WERI-Rb-1 (cell line): ENCODE measurements around the gene SLC16A13.
"Not testable (repeated sequence)": the region's sequence is repeated elsewhere in the genome, so short reads cannot be mapped to it uniquely, and the experiment has no call there.

Experiments used
- DNase-seq: peaks from one replicate; pipeline ENCODE4 v3.0.0-alpha.2; 2020
- H3K27ac ChIP-seq: fragments of 250-450 bp; sonication (Bioruptor Pico); 2 replicates; pipeline ENCODE4 v1.5.1; 2020; ENCODE audit warnings: mild to moderate bottlenecking, moderate library complexity
- H3K27me3 ChIP-seq: fragments of 250-450 bp; sonication (Bioruptor Pico); 2 replicates; pipeline ENCODE4 v1.5.1; 2021; ENCODE audit warnings: mild to moderate bottlenecking, low read depth, moderate library complexity; ENCODE audit not compliant: insufficient read depth, severe bottlenecking
- H3K36me3 ChIP-seq: fragments of 250-450 bp; sonication (Bioruptor Pico); 2 replicates; pipeline ENCODE4 v1.5.1; 2020; ENCODE audit warnings: mild to moderate bottlenecking, moderate library complexity
- H3K4me3 ChIP-seq: 2 replicates; pipeline ENCODE4 v1.5.1; 2011; ENCODE audit warnings: low read depth, mild to moderate bottlenecking, control low read depth, low read length
- H3K9me3 ChIP-seq: fragments of 250-450 bp; sonication (Bioruptor Pico); 2 replicates; pipeline ENCODE4 v1.5.1; 2021; ENCODE audit warnings: mild to moderate bottlenecking, moderate library complexity; ENCODE audit not compliant: severe bottlenecking
- TF ChIP-seq, protein P1 (sequence below): IDR thresholded peaks from 2 replicates; pipeline ENCODE4 v1.5.1; 2011; ENCODE audit warnings: low read depth, mild to moderate bottlenecking, control low read depth, inconsistent platforms, low read length

Gene SLC16A13

GRCh38 chr17:7046127-7046724 lies 10.4 kb downstream of the SLC16A13 start:
- peak overlapping the region; percentile 44 for H3K27ac ChIP-seq
- H3K4me3 ChIP-seq, result peak overlapping the region; percentile 75
- no peaks in the 10 kb centered on the region for H3K27me3 ChIP-seq

GRCh38 chr17:7046725-7047397 lies 11.0 kb downstream of the SLC16A13 start:
- DNase-seq, result peak; percentile 78
- H3K27ac ChIP-seq, result peak overlapping the region; percentile 65
- H3K36me3 ChIP-seq, H3K9me3 ChIP-seq, H3K27me3 ChIP-seq: not testable (repeated sequence)
- H3K4me3 ChIP-seq, result peak overlapping the region; percentile 75

More at GRCh38 chr17:7046127-7046724, 10.4 kb downstream of the SLC16A13 start:
- peak; percentile 54 for DNase-seq
- Histone ChIP-seq H3K36me3 (no peaks in the 10 kb centered on the region), H3K9me3 (no peaks in the 10 kb centered on the region)
- TF ChIP-seq, protein P1, sequence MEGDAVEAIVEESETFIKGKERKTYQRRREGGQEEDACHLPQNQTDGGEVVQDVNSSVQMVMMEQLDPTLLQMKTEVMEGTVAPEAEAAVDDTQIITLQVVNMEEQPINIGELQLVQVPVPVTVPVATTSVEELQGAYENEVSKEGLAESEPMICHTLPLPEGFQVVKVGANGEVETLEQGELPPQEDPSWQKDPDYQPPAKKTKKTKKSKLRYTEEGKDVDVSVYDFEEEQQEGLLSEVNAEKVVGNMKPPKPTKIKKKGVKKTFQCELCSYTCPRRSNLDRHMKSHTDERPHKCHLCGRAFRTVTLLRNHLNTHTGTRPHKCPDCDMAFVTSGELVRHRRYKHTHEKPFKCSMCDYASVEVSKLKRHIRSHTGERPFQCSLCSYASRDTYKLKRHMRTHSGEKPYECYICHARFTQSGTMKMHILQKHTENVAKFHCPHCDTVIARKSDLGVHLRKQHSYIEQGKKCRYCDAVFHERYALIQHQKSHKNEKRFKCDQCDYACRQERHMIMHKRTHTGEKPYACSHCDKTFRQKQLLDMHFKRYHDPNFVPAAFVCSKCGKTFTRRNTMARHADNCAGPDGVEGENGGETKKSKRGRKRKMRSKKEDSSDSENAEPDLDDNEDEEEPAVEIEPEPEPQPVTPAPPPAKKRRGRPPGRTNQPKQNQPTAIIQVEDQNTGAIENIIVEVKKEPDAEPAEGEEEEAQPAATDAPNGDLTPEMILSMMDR, result no peak

DNA sequence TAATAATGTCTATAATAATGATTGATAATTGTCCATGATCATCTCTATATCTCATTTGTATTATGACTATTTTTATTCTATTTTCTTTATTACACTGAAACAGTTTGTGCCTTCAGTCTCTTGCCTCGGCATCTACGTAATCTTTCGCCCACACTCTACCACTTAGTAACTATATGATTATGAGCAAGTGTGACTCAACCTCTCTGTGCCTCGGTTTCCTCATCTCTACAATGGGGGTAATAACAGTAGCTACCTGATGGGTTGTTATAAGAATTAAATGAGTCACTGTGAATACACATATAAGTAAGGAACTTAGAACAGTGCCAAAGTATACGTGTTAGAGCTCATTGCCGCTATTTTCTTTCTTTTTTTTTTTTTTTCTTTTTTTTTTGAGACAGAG lies 11.8 kb downstream of the SLC16A13 start:
- H3K27me3 ChIP-seq, result no peaks in the 10 kb centered on the region

GRCh38 chr17:7048968-7049367 lies 13.2 kb downstream of the SLC16A13 start:
- TF ChIP-seq, protein P1, result no peak
- Histone ChIP-seq H3K4me3 (no peak overlapping the region), H3K36me3 (no peaks in the 10 kb centered on the region), H3K27me3 (no peaks in the 10 kb centered on the region), H3K27ac (no peak overlapping the region), H3K9me3 (no peaks in the 10 kb centered on the region)
- no peak for DNase-seq

More for the DNA sequence above, 11.8 kb downstream of the SLC16A13 start:
- no peak for DNase-seq
- no peak overlapping the region for H3K27ac ChIP-seq
- H3K36me3 ChIP-seq, result no peaks in the 10 kb centered on the region
- TF ChIP-seq, protein P1, result no peak
- H3K4me3 ChIP-seq, result peak overlapping the region; percentile 75; the same call in 1 of the 2 replicates
- no peaks in the 10 kb centered on the region for H3K9me3 ChIP-seq

DNA sequence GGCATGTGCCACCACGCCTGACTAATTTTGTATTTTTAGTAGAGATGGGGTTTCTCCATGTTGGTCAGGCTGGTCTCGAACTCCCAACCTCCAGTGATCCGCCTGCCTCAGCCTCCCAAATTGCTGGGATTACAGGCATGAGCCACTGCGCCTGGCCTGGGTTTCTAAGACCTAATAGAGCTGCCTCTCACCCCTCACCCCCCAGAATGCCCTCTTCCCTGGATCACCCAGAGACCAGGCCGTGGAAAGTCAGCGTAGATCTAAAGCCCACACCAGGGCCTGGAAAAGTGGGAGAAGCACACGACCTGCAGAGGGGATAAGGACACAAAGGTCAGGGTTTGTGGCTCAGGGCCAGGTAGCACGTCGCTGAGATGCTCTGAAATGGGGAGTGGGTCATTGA lies 14.8 kb downstream of the SLC16A13 start:
- not testable (repeated sequence) for H3K27me3 ChIP-seq, H3K36me3 ChIP-seq, H3K27ac ChIP-seq, DNase-seq, H3K9me3 ChIP-seq, H3K4me3 ChIP-seq

DNA sequence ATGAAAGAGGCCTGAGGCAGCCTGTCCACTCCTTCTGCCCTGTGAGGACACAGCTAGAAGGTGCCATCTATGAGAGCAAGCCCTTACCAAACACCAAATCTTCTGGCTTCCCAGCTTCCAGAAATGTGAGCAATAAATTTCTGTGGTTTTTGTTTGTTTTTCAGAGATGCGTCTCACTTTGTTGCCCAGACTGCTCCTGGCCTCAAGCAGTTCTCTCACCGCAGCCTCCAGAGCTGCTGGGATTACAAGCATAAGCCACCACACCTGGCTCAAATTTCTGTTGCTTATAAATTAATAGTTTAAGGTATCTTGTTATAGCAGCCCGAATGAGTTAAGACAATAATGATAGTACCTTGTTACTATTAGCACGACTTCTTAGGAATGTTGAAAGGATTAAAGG lies 20.6 kb downstream of the SLC16A13 start:
- H3K27ac ChIP-seq, result no peak overlapping the region
- DNase-seq, result no peak
- no peaks in the 10 kb centered on the region for H3K27me3 ChIP-seq
- peaks cover 2% of the 10 kb centered on the region for H3K9me3 ChIP-seq
- H3K36me3 ChIP-seq, result no peaks in the 10 kb centered on the region
- no peak overlapping the region for H3K4me3 ChIP-seq
- TF ChIP-seq, protein P1, result no peak
